GM20000 (cell line): Measurements from ENCODE around the gene TRIP12.
"Not testable (repeated sequence)": the region's sequence is repeated elsewhere in the genome, so short reads cannot be mapped to it uniquely, and the experiment has no call there.

Experiments used
- DNase-seq: peaks from one replicate; pipeline ENCODE4 v3.0.0; 2012; ENCODE audit warnings: low spot score
- TF ChIP-seq, protein P1 (sequence below): IDR thresholded peaks from 2 replicates; pipeline ENCODE4 v1.5.1; 2012; ENCODE audit warnings: mild to moderate bottlenecking, control low read depth; ENCODE audit errors: extremely low read depth, missing control alignments

Gene TRIP12

DNA sequence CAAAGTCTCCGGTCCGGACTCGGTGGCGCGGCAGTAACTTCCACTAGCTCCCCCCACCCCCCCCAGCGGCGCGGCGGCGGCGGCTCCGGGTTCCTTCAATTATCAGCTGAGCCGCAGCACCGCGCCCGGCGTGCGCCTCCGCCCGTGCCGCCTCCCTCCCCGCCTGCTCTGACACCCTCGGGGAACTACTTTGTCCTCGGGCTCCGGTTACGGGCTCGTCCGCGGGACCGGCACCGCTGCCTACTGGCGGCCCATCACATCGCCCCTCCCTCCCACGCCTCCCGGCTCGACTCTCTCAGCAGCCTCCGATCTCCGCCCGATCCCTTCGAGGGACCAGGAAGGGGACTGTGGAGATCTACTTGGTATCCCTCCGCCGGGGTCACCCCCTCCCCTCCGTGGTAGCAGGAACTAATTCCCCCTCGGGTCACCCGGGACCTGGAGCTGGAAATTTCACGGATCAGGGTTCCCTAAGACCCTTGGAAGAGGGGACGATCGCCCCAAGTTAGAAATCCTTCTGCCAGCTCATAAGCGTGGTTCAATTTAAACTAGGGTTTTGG, at the start of gene TRIP12:
TRIP12 (minus strand) TSS at position 118 of the 557 bp plus-strand sequence. CDS start 41,930 bp downstream, outside the sequence.
- TF ChIP-seq, protein P1, sequence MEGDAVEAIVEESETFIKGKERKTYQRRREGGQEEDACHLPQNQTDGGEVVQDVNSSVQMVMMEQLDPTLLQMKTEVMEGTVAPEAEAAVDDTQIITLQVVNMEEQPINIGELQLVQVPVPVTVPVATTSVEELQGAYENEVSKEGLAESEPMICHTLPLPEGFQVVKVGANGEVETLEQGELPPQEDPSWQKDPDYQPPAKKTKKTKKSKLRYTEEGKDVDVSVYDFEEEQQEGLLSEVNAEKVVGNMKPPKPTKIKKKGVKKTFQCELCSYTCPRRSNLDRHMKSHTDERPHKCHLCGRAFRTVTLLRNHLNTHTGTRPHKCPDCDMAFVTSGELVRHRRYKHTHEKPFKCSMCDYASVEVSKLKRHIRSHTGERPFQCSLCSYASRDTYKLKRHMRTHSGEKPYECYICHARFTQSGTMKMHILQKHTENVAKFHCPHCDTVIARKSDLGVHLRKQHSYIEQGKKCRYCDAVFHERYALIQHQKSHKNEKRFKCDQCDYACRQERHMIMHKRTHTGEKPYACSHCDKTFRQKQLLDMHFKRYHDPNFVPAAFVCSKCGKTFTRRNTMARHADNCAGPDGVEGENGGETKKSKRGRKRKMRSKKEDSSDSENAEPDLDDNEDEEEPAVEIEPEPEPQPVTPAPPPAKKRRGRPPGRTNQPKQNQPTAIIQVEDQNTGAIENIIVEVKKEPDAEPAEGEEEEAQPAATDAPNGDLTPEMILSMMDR = no peak
- DNase-seq = peak; percentile 92

DNA sequence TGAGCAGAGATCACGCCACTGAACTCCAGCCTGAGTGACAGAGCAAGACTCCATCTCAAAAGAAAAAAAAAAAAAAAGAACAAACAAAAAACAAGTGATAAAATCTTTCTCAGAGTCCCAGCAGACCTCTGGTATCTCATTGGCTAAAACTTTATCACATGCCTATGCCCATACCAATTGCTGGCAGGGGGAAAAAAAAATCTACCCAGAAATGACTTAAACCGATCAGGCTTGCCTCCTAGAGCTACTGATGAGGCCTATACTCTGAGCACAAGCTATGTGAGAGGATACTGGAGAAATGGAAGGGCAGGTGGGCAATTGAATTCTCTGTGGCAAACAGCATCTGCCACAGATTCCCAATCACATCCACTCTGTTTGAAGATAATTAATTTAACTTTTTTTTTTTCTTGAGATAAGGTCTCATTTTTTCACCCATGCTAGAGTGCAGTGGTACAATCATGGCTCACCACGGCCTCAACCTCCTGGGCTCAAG, 49.5 kb upstream of the TRIP12 start:
- no peak for DNase-seq
- TF ChIP-seq, protein P1 = no peak

DNA sequence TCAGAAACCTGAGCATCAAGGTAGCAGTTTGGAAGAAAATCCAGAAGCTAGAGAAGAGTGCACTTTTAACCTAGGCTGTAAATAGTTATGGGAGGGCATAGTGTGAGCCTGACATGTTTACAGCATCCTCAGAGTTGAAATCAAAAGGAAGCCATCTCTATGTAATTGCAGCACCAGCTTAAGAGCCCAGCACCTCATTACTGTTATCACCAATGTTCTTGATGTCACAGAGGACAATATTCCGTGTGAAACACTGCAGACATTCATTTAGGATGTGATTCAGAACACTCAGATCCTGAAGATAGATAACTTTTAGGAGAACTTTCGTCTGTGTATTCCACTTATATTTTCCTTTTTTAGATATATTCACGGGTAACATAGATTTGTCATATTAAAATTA, 48.6 kb upstream of the TRIP12 start:
- TF ChIP-seq, protein P1 = no peak
- no peak for DNase-seq

DNA sequence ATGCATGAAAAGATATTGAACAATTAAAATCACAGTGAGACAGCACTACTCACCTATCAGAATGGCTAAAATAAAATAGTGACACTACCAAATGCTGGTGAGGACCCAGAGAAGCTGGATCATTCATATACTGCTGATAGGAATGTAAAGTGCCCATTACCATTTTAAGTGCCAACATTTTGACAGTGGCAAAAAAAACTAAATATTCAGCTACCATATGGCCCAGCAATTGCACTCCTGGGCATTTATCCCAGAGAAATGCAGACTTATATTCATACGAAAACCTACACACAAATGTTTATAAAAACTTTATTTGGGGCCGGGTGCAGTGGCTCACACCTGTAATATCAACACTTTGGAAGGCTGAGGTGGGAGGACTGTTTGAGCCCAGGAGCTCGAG, 48.1 kb upstream of the TRIP12 start:
- no peak for DNase-seq
- TF ChIP-seq, protein P1 = no peak

DNA sequence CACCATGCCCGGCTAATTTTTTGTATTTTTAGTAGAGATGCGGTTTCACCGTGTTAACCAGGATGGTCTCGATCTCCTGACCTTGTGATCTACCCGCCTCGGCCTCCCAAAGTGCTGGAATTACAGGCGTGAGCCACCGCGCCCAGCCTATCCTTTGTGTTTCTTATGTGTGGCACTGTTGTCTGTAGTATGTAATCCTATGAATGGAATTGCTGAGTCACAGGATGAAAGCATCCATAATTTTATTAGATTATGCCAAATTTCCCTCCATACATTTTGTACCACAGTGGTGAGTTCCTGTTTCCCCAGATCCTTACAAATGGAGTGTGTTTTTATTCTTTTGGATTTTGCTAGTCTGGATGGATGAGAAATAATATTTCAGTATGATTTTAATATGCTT, 41.8 kb upstream of the TRIP12 start:
- DNase-seq = not testable (repeated sequence)

DNA sequence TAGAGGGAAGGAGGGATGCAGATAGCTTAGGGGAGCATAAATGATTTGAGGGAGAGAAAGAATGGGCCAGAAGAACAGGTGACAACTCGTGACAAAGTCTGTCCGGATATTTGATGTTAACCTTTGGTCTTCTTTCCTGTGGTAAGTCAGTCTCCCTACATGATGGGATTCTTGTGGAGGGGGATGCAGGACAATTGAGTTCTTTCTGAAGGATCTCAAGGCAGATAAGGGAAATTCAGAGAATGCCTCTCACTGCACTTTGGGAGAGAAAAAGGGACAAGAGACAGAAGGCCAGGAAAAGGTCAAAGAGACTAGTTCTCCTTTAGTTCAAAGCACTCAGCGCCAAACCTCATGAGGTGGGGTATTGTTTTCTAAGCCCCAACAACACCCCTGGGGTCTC, 34.7 kb upstream of the TRIP12 start:
- no peak for DNase-seq
- TF ChIP-seq, protein P1 = no peak

DNA sequence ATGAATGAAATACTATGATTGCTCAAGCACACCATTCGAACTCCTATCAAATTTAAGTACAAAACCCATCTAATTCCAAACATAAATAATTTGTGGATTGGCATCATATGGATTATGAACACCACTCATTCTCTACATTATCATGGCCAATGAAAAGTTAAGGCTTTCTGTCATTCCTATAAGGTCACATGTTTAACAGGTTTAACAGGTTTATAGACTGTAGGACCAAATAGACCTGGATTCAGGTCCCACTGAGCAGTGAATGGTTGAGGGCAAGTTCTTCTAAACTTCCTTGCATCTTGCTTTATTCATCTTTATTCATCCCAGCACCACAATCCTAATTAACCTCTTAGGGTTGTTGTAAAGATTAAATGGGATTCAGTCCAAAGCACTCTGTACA, 33.9 kb upstream of the TRIP12 start:
- TF ChIP-seq, protein P1 = no peak
- no peak for DNase-seq

DNA sequence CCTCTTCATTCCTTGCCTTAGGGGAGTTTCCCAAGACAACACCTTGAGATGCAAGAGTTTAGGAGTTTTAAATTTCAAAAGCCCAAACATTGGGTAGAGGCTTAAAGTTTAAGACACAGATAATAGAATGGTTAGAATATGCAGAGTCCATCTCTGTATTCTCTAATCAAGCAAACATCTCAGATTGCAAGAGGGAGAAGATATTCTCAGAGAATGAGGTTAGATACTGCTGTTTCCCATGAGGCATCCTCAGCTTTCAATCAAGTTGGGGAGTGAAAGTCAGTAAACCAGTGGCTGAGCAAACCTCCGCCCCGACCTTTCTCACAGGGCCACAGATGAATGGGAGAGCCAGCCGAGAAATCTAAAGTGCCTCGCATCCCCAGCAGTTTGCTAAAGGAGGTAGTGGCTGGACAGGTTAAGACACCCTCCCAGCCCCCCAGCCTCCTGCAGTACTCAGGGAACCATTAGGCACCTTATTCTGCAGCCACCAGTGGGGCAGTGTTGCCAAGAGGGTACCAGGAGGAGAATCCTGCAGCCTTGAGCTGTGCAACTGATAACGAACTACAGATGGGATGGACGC, 30.5 kb upstream of the TRIP12 start:
- DNase-seq = no peak
- TF ChIP-seq, protein P1 = no peak
